A673 (cell line): Measurements from ENCODE around the gene ADNP. TPM values are rescaled to one million over a fixed set of nuclear protein-coding genes. Genes with fewer than 3 reads are reported as not detected.

Source experiments
- BruUV-seq: library from RNA; stranded (reverse); fragments of 400-500 nt; replicated peaks from 2 replicates; lab custom pipeline; 2021; lab: Mats Ljungman, UMichigan
- CTCF ChIA-PET: fragments of 300-600 bp; sonication (Branson Sonifier 250); formaldehyde crosslinking; loops from one replicate; lab custom pipeline; 2022; ENCODE audit warnings: antibody characterized with exemption; lab: Charles Lee
- POLR2A ChIA-PET: fragments of 300-600 bp; sonication (Branson Sonifier 250); formaldehyde crosslinking; loops from one replicate; lab custom pipeline; 2022; ENCODE audit warnings: antibody characterized with exemption; ENCODE audit not compliant: low non-redundant PET; lab: Charles Lee
- DNase-seq: peaks from one replicate; pipeline ENCODE4 v3.0.0-alpha.2; 2015; ENCODE audit warnings: low spot score
- H3K27ac ChIP-seq: fragments of 200-600 bp; sonication (generic); 2 replicates; pipeline ENCODE4 v1.5.1; 2016; ENCODE audit warnings: mixed run types, low read depth, mild to moderate bottlenecking, mixed read lengths, antibody characterized with exemption, low read length; ENCODE audit not compliant: poor library complexity, severe bottlenecking
- H3K27me3 ChIP-seq: fragments of 200-600 bp; sonication (generic); replicated peaks from 2 replicates; pipeline ENCODE4 v1.6.1; 2017; ENCODE audit warnings: mixed run types, low read depth, mild to moderate bottlenecking, mixed read lengths, antibody characterized with exemption, low read length; ENCODE audit not compliant: insufficient read depth, poor library complexity
- H3K36me3 ChIP-seq: fragments of 200-600 bp; sonication (generic); 2 replicates; pipeline ENCODE4 v1.6.1; 2016; ENCODE audit warnings: mixed run types, mild to moderate bottlenecking, mixed read lengths, antibody characterized with exemption, low read length; ENCODE audit not compliant: insufficient read depth, poor library complexity, severe bottlenecking
- H3K4me1 ChIP-seq: fragments of 200-600 bp; sonication (generic); 2 replicates; pipeline ENCODE4 v1.6.1; 2017; ENCODE audit warnings: mixed run types, mild to moderate bottlenecking, mixed read lengths, antibody characterized with exemption, low read length; ENCODE audit not compliant: insufficient read depth, poor library complexity, severe bottlenecking
- H3K4me3 ChIP-seq: fragments of 200-600 bp; sonication (generic); 2 replicates; pipeline ENCODE4 v1.5.1; 2016; ENCODE audit warnings: low read depth, mixed run types, mild to moderate bottlenecking, mixed read lengths, low read length; ENCODE audit not compliant: poor library complexity, severe bottlenecking
- H3K9me3 ChIP-seq: fragments of 200-600 bp; sonication (generic); 2 replicates; pipeline ENCODE4 v1.6.1; 2016; ENCODE audit warnings: mixed run types, low read depth, mild to moderate bottlenecking, mixed read lengths, antibody characterized with exemption, low read length; ENCODE audit not compliant: poor library complexity, severe bottlenecking
- CTCF ChIP-seq: fragments of 300-800, 200-600 bp; sonication (generic); conservative IDR thresholded peaks from 2 replicates; pipeline ENCODE4 v1.5.1; 2017; ENCODE audit warnings: low read depth, mild to moderate bottlenecking, antibody characterized with exemption, low read length, moderate library complexity, mixed read lengths
- EZH2 ChIP-seq: fragments of 200-600 bp; sonication (generic); IDR thresholded peaks from 2 replicates; pipeline ENCODE4 v1.6.1; 2017; ENCODE audit warnings: borderline replicate concordance, low read depth, mild to moderate bottlenecking, mixed read lengths, antibody characterized with exemption, low read length; ENCODE audit not compliant: poor library complexity, severe bottlenecking
- intact Hi-C: fragments of 100-400 bp; cut with micrococcal nuclease; formaldehyde crosslinking; loops from one replicate; pipeline ENCODE4 v1.10.0; 2022; ENCODE audit not compliant: unreplicated experiment
- total RNA-seq: library from RNA; stranded (reverse); gene quantifications from 2 replicates; pipeline ENCODE4 v1.2.3, GENCODE V29; 2021

ADNP gene
- total RNA-seq, 1 experiment from 2014 or later: 108 TPM

GRCh38 chr20:50866036-50866685, 65.1 kb downstream of the ADNP start:
- no peaks in the 10 kb centered on the region for H3K36me3 ChIP-seq
- CTCF ChIA-PET: no interaction called here
- H3K9me3 ChIP-seq: no peaks in the 10 kb centered on the region
- intact Hi-C loops: no loop called here
- BruUV-seq: no TSS peak
- H3K27me3 ChIP-seq: no peaks in the 10 kb centered on the region
- no peak overlapping the region for H3K27ac ChIP-seq
- no peak for DNase-seq
- no peak for TF ChIP-seq CTCF
- TF ChIP-seq EZH2: no peak
- no peak overlapping the region for H3K4me3 ChIP-seq
- H3K4me1 ChIP-seq: no peaks in the 10 kb centered on the region
- POLR2A ChIA-PET: no interaction called here

GRCh38 chr20:50865591-50865990, 65.6 kb downstream of the ADNP start:
- Histone ChIP-seq H3K9me3 (no peaks in the 10 kb centered on the region), H3K27me3 (no peaks in the 10 kb centered on the region), H3K36me3 (no peaks in the 10 kb centered on the region), H3K4me3 (no peak overlapping the region), H3K27ac (no peak overlapping the region), H3K4me1 (no peaks in the 10 kb centered on the region)
- no peak for DNase-seq
- POLR2A ChIA-PET: no interaction called here
- CTCF ChIA-PET: no interaction called here
- no TSS peak for BruUV-seq
- TF ChIP-seq EZH2 (no peak), CTCF (no peak)
- intact Hi-C loops: no loop called here

GRCh38 chr20:50865114-50865513, 66.1 kb downstream of the ADNP start:
- intact Hi-C loops: no loop called here
- no TSS peak for BruUV-seq
- no peaks in the 10 kb centered on the region for H3K27me3 ChIP-seq
- no peaks in the 10 kb centered on the region for H3K36me3 ChIP-seq
- no peak for DNase-seq
- no peak for TF ChIP-seq CTCF
- TF ChIP-seq EZH2: no peak
- ChIA-PET POLR2A (no interaction called here), CTCF (no interaction called here)
- H3K27ac ChIP-seq: no peak overlapping the region
- H3K4me1 ChIP-seq: no peaks in the 10 kb centered on the region
- H3K4me3 ChIP-seq: no peak overlapping the region
- H3K9me3 ChIP-seq: no peaks in the 10 kb centered on the region
